HCT116 (cell line): Measurements from ENCODE around the gene PHF10. TPM values are rescaled to one million over a fixed set of nuclear protein-coding genes. Genes with fewer than 3 reads are reported as not detected.

Experiments
- total RNA-seq: library from RNA; stranded (reverse); gene quantifications from one replicate; pipeline ENCODE4 v1.2.1, GENCODE V29; 2021; ENCODE audit not compliant: unreplicated experiment

The PHF10 gene
- total RNA-seq, 1 experiment from 2014 or later = 45.5 TPM

Other genes starting within 250 kb of the PHF10 start
- 60.6 TPM for gene WDR27, start 22.5 kb downstream of the PHF10 start, total RNA-seq
- 20.6 TPM for gene C6orf120, start 22.4 kb downstream of the PHF10 start, total RNA-seq
- gene DYNLT2, start 27.1 kb upstream of the PHF10 start, total RNA-seq = 1.5 TPM
- gene ERMARD, start 27.1 kb upstream of the PHF10 start, total RNA-seq = 24.7 TPM